NCI-H128 (cell line): ENCODE results near the gene POU2F1.

Experiments
- DNase-seq: peaks from one replicate; lab custom pipeline; 2025; ENCODE audit not compliant: unreplicated experiment; lab: John Stamatoyannopoulos, UW

The POU2F1 gene

DNA sequence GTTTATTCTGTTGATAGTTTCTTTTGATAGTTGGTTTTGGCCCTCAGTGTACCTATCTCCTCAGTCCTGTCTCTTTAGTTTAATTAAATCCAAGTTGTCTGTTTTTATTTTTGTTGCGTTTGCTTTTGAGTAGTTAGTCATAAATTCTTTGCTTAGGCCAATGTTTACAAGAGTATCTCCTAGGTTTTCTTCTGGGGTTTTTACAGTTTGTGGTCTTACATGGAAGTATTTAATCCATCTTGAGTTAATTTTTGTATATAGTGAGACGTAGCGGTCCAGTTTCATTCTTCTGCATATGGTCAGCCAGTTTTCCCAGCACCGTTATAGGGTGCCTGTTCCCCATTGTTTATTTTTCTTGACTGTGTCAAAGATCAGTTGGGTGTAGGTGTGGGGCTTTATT, 139.4 kb downstream of the POU2F1 start:
- no peak for DNase-seq

DNA sequence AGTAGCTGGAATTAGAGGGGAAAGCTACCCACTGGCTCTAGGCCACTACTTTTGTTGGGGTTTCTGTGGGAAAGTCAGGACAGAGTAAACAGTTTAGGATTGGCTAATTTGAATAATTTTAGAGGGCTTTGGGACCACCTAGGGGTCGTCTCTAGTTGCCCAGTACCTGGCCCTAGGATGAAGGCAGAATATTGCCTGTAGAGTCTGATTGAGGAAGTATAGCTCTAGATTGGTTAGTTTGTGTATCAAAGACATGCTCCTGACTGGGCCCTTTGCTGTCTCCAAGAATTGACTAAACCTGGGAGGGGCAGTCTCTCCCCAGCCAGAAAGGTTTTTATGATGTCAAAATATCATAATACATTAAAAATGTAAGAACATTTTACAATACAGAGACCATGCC, 142.0 kb downstream of the POU2F1 start:
- no peak for DNase-seq

DNA sequence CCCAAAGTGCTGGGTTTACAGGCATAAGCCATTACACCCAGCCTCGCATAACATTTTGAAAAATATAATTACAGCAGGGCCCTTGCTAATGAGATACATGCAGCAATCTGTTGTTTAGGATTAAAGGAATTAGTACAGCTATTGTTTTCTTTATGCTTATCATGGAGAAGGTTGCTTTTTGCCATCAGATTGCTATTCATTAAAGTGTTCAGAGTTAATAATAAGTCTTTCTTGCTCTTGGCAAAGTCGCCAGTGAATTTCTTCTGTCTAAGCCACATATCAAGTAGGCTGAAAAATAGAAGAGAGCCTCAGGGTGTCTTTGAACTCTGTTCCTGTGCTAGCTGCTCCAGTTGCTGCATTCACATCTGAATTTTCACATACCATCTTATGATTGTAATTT, 144.1 kb downstream of the POU2F1 start:
- no peak for DNase-seq

DNA sequence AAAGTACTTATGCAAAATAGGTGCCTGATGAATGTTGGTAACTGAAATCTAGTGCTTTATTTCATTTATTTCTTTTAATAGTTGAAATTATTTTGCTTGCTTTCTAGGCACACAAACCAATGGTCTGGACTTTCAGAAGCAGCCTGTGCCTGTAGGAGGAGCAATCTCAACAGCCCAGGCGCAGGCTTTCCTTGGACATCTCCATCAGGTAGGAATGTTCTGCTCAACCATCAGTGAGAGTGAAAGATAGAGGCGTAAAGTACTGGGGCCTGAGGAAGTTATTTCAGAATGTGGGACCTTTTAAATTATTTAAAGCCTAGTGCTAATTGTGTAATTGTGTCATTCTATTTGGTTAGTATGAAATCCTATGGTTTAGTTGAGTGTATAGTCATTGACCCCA, 144.7 kb downstream of the POU2F1 start:
- DNase-seq: no peak

DNA sequence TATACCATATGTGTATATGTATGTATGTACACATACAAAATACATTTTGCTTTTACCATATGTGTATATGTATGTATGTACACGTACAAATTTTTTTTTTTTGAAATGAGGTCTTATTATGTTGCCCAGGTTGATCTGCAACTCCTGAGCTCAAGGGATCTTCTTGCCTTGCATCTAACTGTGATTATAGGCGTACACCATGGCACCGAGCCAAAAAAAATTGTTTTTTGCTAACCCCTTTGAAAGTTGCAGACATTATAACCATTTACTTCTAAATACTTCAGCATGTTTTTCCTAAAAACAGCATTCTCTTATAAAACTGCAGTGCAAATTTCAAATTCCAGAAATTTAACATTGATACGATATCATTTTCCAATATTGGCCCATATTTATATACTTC, 147.0 kb downstream of the POU2F1 start:
- DNase-seq: no peak

DNA sequence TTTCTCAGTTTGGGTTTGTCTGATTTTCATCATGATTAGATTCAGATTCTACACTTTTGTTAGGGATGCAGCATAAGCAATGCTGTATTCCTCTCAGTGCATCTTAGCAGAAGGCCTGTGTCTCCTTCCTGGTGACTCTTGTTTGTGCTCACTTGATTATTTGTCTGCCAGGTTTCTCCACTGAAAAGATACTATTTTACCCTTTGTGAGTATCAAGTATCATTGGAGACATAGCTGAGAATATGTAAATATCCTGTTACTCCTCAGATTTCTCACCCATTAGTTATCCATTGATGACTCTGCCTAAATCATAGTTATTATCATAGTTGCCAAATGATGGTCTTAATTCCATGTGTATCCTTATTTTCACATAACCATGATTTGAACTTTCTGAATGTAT, 148.5 kb downstream of the POU2F1 start:
- no peak for DNase-seq

DNA sequence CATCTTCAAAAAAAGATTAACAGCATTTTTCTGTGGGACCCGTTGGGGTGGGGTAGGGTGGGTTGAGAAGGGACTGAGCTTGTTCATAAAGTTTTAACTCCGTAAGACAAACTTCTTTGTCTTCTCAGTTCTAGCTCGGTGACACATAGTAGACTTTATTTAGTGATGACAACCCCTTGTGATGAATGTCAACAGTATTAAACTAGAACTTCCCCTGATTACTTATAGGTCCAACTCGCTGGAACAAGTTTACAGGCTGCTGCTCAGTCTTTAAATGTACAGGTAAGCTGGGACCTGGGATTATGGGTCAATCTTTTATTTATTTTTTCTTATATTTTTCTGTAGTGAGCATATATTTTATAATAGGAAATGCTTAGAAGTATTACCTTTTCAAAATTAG, 149.2 kb downstream of the POU2F1 start:
- no peak for DNase-seq

DNA sequence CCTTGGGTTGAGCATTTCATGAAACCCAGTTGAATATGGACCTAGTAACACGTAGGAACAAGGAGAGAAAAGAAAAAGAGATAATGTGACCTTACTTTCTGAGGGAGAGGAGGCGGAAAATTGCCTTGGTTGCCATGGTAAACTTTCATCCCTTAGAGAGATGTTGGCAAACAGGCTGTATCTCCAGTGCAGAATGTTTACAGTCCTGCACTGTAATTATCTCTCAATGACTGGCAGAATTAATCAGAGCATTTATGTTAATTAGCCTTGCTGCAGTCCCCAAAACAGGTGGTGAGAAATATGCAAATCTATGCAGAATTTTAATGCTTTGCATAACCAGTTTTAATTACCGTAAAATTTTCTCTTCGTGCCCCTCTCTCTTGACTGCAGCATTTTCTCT, 150.3 kb downstream of the POU2F1 start:
- no peak for DNase-seq

DNA sequence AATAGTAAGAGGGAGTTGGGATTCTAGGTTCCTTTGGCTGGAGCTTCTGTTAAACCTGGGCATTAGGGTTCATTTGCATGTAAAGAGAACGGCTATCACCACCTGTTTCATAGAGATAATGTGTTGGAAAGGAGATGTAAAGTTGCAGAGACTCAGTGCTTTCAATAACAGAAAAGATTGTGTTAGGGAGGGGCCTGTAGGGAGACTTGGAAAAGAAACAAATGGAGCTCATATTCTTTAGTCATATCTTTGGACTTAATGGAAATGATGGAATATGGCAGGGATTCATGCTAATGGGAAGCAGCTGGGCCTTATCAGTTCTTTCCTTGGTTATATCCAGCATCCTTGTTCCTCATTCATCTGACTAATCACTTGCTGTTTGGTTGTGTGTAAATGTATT, 152.7 kb downstream of the POU2F1 start:
- DNase-seq: no peak

DNA sequence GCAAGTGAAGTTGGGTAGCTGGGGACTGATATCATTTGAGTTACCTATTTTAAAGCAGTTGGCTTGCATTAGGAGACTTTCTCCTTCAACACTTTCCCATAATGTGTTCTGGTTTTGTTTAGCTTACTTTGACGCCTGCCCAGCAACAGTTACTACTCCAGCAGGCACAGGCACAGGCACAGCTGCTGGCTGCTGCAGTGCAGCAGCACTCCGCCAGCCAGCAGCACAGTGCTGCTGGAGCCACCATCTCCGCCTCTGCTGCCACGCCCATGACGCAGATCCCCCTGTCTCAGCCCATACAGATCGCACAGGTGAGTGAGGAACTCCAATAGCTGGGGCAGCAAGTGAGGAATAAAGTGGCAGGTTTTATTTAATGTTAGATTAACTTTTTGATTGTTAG, 153.3 kb downstream of the POU2F1 start:
- no peak for DNase-seq

DNA sequence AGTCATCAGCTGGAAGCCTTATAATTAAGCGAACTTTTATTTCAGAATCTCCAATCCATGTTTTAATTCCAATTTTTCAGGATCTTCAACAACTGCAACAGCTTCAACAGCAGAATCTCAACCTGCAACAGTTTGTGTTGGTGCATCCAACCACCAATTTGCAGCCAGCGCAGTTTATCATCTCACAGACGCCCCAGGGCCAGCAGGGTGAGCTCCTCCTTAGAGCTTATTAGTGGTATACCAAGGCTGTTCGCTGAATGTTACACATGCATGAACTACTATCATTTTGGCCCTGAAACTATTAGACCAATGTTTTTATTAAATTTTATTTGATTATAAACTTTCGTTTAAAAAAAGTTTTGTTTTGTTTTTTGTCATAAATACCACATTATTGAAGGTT, 155.3 kb downstream of the POU2F1 start:
- no peak for DNase-seq

DNA sequence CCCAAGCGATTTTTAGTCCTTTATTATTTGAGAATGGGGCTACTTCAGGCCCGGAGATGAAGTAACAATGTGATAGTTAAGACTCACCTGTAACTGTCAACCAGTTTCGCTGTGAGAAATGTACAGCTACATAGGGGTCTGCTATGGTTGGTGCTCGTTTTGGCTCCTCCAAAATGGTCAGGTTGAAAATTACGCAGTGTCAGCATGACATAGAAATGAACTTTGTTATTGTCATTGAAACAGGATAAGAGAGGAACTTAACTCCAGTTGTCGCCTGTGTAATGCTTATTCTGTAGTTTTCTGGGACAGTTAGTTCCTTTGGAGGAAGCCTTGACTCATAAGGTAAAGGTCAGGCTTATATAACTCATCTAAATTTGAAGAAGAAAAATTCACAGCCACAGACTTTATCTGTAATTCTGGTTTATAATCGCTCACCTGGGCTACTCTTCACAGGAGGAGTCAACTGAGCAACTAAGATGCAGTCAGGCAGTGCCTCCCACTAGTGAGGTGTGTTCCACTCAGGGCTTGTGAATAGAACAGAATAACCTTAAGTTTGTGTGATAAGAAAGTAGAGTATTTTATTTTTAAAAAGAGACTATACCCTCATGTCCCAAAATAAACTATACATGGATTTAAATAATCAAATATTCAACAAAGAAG, 166.7 kb downstream of the POU2F1 start:
- DNase-seq: no peak

DNA sequence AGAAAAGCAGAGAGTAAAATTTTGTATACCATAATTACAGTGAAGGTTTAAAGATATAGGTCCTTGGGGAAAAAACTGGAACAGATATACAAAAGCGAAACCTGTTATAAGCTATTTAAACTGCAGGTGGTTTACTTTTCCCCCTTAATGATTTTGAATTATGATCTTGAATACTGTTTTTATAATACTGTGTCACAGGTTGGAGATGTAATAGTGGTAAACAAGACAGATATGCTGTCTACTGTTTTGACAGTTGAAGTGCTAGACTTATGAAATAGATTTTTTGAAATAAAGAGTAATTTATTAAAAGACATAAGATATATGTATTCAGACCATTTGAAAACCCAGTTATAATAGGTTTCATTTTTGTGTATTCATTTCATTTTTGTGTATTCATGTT, 168.3 kb downstream of the POU2F1 start:
- DNase-seq: no peak

DNA sequence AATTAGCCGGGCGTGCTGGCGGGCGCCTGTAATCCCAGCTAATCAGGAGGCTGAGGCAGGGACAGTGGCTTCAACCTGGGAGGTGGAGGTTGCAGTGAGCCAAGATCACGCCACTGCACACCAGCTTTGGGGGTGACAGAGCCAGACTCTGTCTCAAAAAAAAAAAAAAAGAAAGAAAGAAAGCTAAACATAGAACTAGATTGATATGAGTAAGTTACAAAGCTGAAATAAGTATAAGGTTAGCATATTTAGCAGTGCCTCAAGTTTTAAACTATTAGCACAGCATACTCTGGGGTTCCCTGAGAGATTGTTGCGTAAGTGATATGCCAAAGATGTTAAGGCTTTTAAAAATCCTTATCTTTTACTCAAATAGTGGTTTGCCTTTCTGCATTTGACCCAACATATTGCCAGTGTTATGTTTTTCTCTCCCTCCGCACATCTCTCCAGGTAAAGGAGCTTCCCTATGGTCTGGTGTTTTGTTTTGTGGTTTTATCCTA, 171.6 kb downstream of the POU2F1 start:
- DNase-seq: no peak

DNA sequence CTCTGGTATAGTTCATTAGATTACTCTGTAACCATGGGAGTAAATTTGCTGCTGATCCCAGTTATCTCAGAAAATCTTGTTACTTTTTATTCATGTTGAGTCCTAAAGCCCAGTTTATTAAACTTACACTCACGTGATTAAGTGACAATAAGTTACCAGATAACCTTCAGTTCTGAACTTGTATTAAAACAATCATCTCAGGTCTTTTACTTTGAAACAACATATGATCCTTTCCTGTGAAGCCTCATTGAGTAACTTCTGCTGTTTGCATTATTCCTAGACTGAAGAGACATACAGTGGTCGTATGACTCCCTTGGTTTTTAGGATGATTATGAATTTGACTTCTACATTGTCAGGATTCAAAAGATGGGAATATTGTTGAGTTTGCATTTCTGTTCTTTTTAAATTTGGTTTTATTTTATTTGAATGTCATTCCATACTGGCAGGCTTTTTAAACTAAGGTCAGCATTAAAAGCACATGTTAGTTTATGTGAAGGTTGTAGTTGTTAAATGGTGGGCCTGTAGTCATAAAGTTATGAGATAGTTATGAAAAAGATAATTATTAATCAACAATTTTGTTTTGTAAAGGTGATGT, 179.8 kb downstream of the POU2F1 start:
- no peak for DNase-seq

DNA sequence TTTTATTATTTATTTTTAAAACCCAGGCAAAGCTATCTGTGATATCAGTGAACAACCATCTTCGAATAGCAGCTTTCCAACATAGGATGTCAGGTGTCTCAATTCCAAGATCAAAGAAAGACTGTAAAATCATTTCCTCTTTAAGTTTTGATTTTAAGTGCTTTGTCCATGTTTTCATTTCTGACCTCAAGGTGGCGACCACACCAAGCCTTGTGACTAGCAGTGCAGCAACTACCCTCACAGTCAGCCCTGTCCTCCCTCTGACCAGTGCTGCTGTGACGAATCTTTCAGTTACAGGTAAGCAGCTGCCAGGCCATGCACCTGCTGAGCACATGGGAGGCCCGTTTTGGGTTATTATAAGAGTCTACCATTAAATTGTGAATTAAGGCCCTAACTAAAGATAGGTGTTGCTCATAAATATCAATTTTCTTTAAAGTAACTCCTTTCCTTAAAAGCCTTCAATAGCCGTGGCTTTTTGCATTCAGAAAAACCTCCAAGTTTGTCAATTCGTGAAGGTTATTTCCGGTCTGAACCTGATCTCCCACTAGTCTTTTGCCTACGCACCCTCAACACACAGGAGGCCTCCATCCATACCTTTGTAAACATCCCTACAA, 180.7 kb downstream of the POU2F1 start:
- peak; percentile 14 for DNase-seq

DNA sequence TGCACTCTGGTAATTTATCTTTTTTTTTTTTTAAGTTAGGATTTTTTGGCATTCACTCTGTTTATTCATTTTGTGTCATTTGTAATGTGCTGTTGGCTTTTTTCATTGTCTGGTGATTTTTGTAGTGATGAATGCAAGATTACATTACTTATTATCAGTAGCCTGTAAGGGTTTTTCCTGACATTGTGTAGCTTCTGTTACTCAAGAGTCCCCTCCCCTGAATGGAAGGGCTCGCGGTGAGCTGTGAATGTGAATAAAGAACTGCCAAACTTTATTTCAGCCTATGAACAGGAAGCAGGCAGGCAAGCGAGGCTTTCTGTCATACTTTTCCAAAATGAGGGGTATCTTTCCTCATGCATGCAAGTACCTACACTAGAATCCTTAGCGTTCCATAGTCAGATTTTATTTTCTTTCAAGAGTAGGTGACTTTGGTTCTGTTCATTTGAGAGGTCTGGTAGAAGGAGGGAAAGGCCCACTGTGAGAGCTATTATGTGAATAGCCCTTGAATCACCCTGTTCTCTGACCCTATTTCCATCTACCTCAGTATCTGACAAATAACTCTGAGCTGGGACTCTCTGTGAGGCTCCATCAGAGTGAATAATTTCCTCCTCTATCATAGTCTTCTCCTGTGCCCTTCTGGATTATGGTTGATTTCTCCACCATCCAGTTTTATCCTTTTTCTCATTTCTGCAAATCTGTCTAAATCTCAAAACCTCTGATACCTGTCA, 183.6 kb downstream of the POU2F1 start:
- no peak for DNase-seq

DNA sequence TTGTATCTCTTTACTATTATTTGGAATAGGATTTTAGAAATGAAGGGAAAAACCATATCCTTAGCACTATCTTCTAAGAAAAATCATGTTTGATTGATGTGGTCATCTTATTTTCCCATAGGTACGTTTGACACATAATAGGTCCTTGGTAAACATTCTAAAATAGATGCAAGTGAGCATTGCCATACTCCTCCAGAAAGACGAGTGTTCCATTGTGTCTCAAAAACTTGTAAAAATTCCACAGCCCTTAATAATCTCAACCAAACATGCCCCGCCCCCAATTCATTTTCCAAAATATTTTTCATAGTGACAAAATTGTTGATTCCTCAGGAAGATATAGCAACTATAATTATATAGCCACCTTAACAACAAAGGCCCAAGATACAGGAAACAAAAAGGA, 184.2 kb downstream of the POU2F1 start:
- DNase-seq: no peak

DNA sequence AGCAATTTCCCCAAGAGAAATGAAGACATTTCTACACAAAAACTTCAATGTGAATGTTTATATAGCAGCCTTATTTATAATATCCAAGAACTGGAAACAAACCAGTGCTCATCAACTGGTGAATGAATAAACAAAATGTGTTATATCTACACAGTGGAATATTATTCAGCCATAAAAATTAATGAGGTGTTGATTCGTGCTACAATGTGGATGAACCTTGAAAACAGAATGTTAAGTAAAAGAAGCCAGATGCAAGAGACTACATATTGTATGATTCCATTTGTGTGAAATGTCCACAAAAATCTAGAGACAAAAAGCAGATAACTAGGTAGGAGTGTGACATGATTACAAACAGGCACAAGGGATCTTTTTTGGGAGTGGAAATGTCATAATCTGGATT, 187.7 kb downstream of the POU2F1 start:
- DNase-seq: no peak

DNA sequence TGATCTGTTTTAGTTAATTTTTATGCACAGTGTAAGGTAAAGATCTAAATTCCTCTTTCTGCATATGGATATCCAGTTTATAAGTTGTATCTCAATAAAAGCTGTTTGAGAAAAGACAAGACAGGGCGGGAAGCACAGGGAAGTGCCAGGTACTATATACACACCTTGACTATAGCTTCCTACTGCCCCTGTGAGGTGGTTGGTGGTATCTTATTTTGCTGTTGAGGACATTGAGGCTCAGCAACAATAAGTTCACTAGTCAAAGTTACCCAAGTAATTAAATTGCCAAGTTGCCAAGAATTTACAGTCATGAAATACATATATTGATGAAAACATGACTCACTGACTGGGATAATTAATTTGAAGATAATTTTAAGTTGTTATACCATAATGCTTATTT, 188.5 kb downstream of the POU2F1 start:
- DNase-seq: no peak

DNA sequence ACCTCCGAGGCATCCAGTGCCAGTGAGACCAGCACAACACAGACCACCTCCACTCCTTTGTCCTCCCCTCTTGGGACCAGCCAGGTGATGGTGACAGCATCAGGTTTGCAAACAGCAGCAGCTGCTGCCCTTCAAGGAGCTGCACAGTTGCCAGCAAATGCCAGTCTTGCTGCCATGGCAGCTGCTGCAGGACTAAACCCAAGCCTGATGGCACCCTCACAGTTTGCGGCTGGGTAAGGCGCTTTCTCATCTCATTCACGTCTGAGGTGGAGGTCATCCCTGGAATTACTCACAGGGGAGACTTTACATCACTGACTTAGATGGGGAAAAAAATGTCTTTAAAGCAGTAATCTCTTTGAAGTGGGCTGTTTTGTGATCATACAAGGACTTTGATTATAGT, 191.4 kb downstream of the POU2F1 start:
- DNase-seq: no peak

DNA sequence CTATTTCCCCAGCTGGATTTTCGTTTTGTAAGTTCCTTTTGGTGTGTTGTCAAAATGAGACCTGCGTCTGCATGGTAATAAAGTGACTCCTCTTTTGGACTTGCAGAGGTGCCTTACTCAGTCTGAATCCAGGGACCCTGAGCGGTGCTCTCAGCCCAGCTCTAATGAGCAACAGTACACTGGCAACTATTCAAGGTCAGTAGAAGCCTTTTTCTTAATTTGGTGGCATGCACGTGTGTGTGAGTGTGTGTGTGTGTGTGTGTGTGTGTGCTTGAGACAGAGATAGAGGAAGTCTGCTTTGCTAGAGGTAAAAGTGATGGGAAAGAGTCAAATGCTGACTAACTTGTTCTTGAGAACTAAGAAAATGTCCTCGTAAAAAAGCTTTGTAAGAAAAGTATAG, 192.2 kb downstream of the POU2F1 start:
- DNase-seq: no peak
